Activated CD8-positive, alpha-beta memory T cell treated with anti-CD3 and anti-CD28 coated beads, Interleukin-2, amount 50 U/mL, for 4 hours (primary cell): ENCODE results near the gene AHRR.

Experiments used
- DNase-seq: peaks from one replicate; pipeline ENCODE4 v3.0.0-alpha.2; 2020

AHRR gene

GRCh38 chr5:446066-446882, 124.8 kb downstream of the AHRR start:
- no peak for DNase-seq

- DNase-seq, result no peak
Observed at GRCh38 chr5:446883-447263, 125.4 kb downstream of the AHRR start.

GRCh38 chr5:447501-447900, 126.0 kb downstream of the AHRR start:
- DNase-seq, result no peak

GRCh38 chr5:448061-448765, 126.7 kb downstream of the AHRR start:
- DNase-seq, result no peak

GRCh38 chr5:448766-449090, 127.2 kb downstream of the AHRR start:
- no peak for DNase-seq

- no peak for DNase-seq
Observed at GRCh38 chr5:449151-449550, 127.6 kb downstream of the AHRR start.

- DNase-seq, result no peak
Observed at GRCh38 chr5:451587-452458, 130.3 kb downstream of the AHRR start.

GRCh38 chr5:452978-453710, 131.6 kb downstream of the AHRR start:
- DNase-seq, result peak; percentile 9

- peak; percentile 11 for DNase-seq
Observed at GRCh38 chr5:453725-454481, 132.4 kb downstream of the AHRR start.

- DNase-seq, result peak; percentile 11
Observed at GRCh38 chr5:454936-455335, 133.4 kb downstream of the AHRR start.

GRCh38 chr5:455806-456205, 134.3 kb downstream of the AHRR start:
- DNase-seq, result no peak

- no peak for DNase-seq
Observed at GRCh38 chr5:456351-457194, 135.1 kb downstream of the AHRR start.

- DNase-seq, result no peak
Observed at GRCh38 chr5:457195-457961, 135.9 kb downstream of the AHRR start.

GRCh38 chr5:458547-459353, 137.2 kb downstream of the AHRR start:
- peak; percentile 44 for DNase-seq

GRCh38 chr5:459562-460272, 138.2 kb downstream of the AHRR start:
- DNase-seq, result no peak

- DNase-seq, result no peak
Observed at GRCh38 chr5:460273-460625, 138.7 kb downstream of the AHRR start.

- no peak for DNase-seq
Observed at GRCh38 chr5:462051-462481, 140.6 kb downstream of the AHRR start.

GRCh38 chr5:463301-463700, 141.8 kb downstream of the AHRR start:
- no peak for DNase-seq

GRCh38 chr5:463952-464351, 142.4 kb downstream of the AHRR start:
- DNase-seq, result peak; percentile 87
